Calu3 (cell line): ENCODE measurements around the gene ETV2. TPM values are rescaled to one million over a fixed set of nuclear protein-coding genes. Genes with fewer than 3 reads are reported as not detected.
A peak's percentile ranks its signal among the peaks of the same experiment; 100 is the strongest.

Experiments used
- BruUV-seq: library from RNA; stranded (reverse); fragments of 400-500 nt; replicated peaks from 2 replicates; lab custom pipeline; 2021; lab: Mats Ljungman, UMichigan
- CTCF ChIA-PET: fragments of 300-600 bp; sonication (Branson Sonifier 250); formaldehyde crosslinking; loops from one replicate; lab custom pipeline; 2022; ENCODE audit warnings: antibody characterized with exemption; lab: Charles Lee
- DNase-seq: peaks from one replicate; pipeline ENCODE4 v3.0.0; 2022
- H3K27ac Mint-ChIP-seq: one replicate; pipeline ENCODE4 v1.8.0; 2022; ENCODE audit warnings: mixed read lengths; ENCODE audit not compliant: unreplicated experiment
- H3K27me3 Mint-ChIP-seq: one replicate; pipeline ENCODE4 v1.8.0; 2022; ENCODE audit warnings: mixed read lengths; ENCODE audit not compliant: unreplicated experiment
- H3K36me3 Mint-ChIP-seq: one replicate; pipeline ENCODE4 v1.8.0; 2022; ENCODE audit warnings: mild to moderate bottlenecking, moderate library complexity, mixed read lengths; ENCODE audit not compliant: insufficient read depth, unreplicated experiment
- H3K4me1 Mint-ChIP-seq: one replicate; pipeline ENCODE4 v1.8.0; 2022; ENCODE audit warnings: mild to moderate bottlenecking, low read depth, mixed read lengths; ENCODE audit not compliant: unreplicated experiment
- H3K4me3 Mint-ChIP-seq: one replicate; pipeline ENCODE4 v1.8.0; 2022; ENCODE audit warnings: mild to moderate bottlenecking, low read depth, moderate library complexity, mixed read lengths; ENCODE audit not compliant: unreplicated experiment
- H3K9me3 Mint-ChIP-seq: one replicate; pipeline ENCODE4 v1.8.0; 2022; ENCODE audit warnings: low read depth, mixed read lengths; ENCODE audit not compliant: unreplicated experiment
- intact Hi-C: fragments of 100-400 bp; cut with micrococcal nuclease; formaldehyde crosslinking; loops from one replicate; pipeline ENCODE4 v1.10.0; 2022; ENCODE audit not compliant: unreplicated experiment
- total RNA-seq: library from RNA; stranded (reverse); gene quantifications from 2 replicates; pipeline ENCODE4 v1.2.3, GENCODE V29; 2022
- TF ChIP-seq, protein P1 (sequence below): fragments of 200-600 bp; IDR thresholded peaks from one replicate; pipeline ENCODE4 v1.8.0; 2022; ENCODE audit warnings: antibody characterized with exemption; ENCODE audit not compliant: unreplicated experiment

Gene ETV2
- total RNA-seq, 1 experiment from 2014 or later: 1.3 TPM

DNA sequence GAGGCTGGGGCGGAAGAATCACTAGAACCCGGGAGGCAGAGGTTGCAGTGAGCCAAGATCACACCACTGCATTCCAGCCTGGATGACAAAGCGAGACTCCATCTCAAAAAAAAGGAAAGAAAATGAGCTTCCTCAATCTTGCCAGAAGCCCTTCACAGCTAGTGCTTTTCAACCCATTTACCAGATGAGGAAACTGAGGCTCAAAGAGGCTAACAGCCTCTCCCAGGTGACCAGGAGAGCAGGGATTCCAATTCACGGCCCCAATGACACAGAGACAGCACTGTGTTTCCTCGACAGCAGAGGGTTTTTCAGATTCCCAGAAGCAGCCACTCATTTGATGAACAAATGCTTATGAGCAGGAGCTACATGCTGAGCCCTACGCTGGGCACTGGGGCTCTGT, 28.0 kb downstream of the ETV2 start:
- TF ChIP-seq, protein P1, sequence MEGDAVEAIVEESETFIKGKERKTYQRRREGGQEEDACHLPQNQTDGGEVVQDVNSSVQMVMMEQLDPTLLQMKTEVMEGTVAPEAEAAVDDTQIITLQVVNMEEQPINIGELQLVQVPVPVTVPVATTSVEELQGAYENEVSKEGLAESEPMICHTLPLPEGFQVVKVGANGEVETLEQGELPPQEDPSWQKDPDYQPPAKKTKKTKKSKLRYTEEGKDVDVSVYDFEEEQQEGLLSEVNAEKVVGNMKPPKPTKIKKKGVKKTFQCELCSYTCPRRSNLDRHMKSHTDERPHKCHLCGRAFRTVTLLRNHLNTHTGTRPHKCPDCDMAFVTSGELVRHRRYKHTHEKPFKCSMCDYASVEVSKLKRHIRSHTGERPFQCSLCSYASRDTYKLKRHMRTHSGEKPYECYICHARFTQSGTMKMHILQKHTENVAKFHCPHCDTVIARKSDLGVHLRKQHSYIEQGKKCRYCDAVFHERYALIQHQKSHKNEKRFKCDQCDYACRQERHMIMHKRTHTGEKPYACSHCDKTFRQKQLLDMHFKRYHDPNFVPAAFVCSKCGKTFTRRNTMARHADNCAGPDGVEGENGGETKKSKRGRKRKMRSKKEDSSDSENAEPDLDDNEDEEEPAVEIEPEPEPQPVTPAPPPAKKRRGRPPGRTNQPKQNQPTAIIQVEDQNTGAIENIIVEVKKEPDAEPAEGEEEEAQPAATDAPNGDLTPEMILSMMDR: no peak
- Mint-ChIP-seq H3K9me3 (no peaks in the 10 kb centered on the region), H3K27ac (peak overlapping the region; percentile 18), H3K4me3 (no peak overlapping the region), H3K27me3 (peaks cover 78% of the 10 kb centered on the region), H3K4me1 (peaks cover 19% of the 10 kb centered on the region), H3K36me3 (peaks cover 4% of the 10 kb centered on the region)
- no peak for DNase-seq
- intact Hi-C loops: no loop called here
- no TSS peak for BruUV-seq
- CTCF ChIA-PET: interaction anchor here (1.4 kb wide), 1 partner anchor 25 kb away, joined by 8 read pairs; no protein-coding TSS in a partner anchor

GRCh38 chr19:35669974-35670373, 28.4 kb downstream of the ETV2 start:
- Mint-ChIP-seq H3K4me1 (peaks cover 19% of the 10 kb centered on the region), H3K4me3 (no peak overlapping the region), H3K27ac (peak overlapping the region; percentile 18), H3K9me3 (no peaks in the 10 kb centered on the region), H3K27me3 (peaks cover 78% of the 10 kb centered on the region), H3K36me3 (peaks cover 4% of the 10 kb centered on the region)
- CTCF ChIA-PET: interaction anchor here (1.4 kb wide), 1 partner anchor 26 kb away, joined by 8 read pairs; no protein-coding TSS in a partner anchor
- TF ChIP-seq, protein P1: no peak
- DNase-seq: no peak
- no TSS peak for BruUV-seq
- intact Hi-C loops: no loop called here

GRCh38 chr19:35670686-35671085, 29.1 kb downstream of the ETV2 start:
- BruUV-seq: no TSS peak
- DNase-seq: no peak
- CTCF ChIA-PET: interaction anchor here (0.6 kb wide), 1 partner anchor 24 kb away, joined by 7 read pairs; no protein-coding TSS in a partner anchor
- H3K27me3 Mint-ChIP-seq: peaks cover 81% of the 10 kb centered on the region
- H3K4me3 Mint-ChIP-seq: no peak overlapping the region
- H3K9me3 Mint-ChIP-seq: no peaks in the 10 kb centered on the region
- H3K27ac Mint-ChIP-seq: no peak overlapping the region
- H3K36me3 Mint-ChIP-seq: peaks cover 4% of the 10 kb centered on the region
- H3K4me1 Mint-ChIP-seq: peaks cover 19% of the 10 kb centered on the region
- intact Hi-C loops: no loop called here
- TF ChIP-seq, protein P1: no peak

DNA sequence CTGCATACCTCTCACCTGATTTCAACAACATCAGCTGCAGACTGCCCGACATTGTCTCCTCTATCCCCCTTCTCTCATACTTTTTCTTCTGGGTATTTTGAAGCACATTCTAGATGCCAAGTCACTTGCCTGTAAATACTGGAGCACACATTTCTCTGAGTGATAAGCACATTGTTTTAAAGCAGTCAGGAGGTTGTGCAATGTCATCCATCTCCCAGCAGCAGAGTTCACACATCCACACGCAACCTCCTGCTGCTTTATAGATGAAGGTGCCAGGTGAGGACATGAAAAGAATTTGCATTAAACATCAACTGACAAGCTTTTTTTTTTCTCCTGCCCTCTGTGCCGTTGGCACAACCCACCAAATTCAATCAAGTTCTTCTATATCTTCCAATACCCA, 30.3 kb downstream of the ETV2 start:
- no peaks in the 10 kb centered on the region for H3K36me3 Mint-ChIP-seq
- H3K27me3 Mint-ChIP-seq: peaks cover 80% of the 10 kb centered on the region
- TF ChIP-seq, protein P1: no peak
- intact Hi-C loops: no loop called here
- no peak for DNase-seq
- H3K4me3 Mint-ChIP-seq: no peak overlapping the region
- CTCF ChIA-PET: interaction anchor here (0.9 kb wide), 1 partner anchor 59 kb away, joined by 3 read pairs; the partner anchor contains the start of gene HAUS5
- no peaks in the 10 kb centered on the region for H3K9me3 Mint-ChIP-seq
- no TSS peak for BruUV-seq
- no peak overlapping the region for H3K27ac Mint-ChIP-seq
- peaks cover 19% of the 10 kb centered on the region for H3K4me1 Mint-ChIP-seq
